Stimulated activated naive CD4-positive, alpha-beta T cell treated with Interleukin-2 at 50 U/mL for 16 hours (primary cell): Measurements from ENCODE around the gene NCKAP5.
"Not testable (repeated sequence)": the region's sequence is repeated elsewhere in the genome, so short reads cannot be mapped to it uniquely, and the experiment has no call there.

Source experiments
- DNase-seq: peaks from one replicate; lab custom pipeline; 2025; lab: John Stamatoyannopoulos, UW

NCKAP5 gene

GRCh38 chr2:132876745-132877391 is 691.4 kb downstream of the NCKAP5 start:
- DNase-seq: no peak

GRCh38 chr2:132875193-132875592 is 693.1 kb downstream of the NCKAP5 start:
- DNase-seq: no peak

- DNase-seq: no peak
These were observed 694.5 kb downstream of the NCKAP5 start for GRCh38 chr2:132873738-132874137.

GRCh38 chr2:132871831-132872230 is 696.4 kb downstream of the NCKAP5 start:
- DNase-seq: no peak

GRCh38 chr2:132863961-132864360 is 704.3 kb downstream of the NCKAP5 start:
- DNase-seq: no peak

GRCh38 chr2:132860220-132860619 is 708.0 kb downstream of the NCKAP5 start:
- no peak for DNase-seq

GRCh38 chr2:132859590-132859989 is 708.7 kb downstream of the NCKAP5 start:
- DNase-seq: no peak

GRCh38 chr2:132857319-132857718 is 710.9 kb downstream of the NCKAP5 start:
- DNase-seq: no peak

GRCh38 chr2:132850688-132851087 is 717.6 kb downstream of the NCKAP5 start:
- DNase-seq: no peak

- no peak for DNase-seq
These were observed 719.1 kb downstream of the NCKAP5 start for GRCh38 chr2:132849118-132849517.

GRCh38 chr2:132845339-132845738 is 722.9 kb downstream of the NCKAP5 start:
- no peak for DNase-seq

- DNase-seq: no peak
These were observed 723.7 kb downstream of the NCKAP5 start for GRCh38 chr2:132844585-132844984.

- no peak for DNase-seq
These were observed 730.5 kb downstream of the NCKAP5 start for GRCh38 chr2:132837769-132838168.

- no peak for DNase-seq
These were observed 737.9 kb downstream of the NCKAP5 start for GRCh38 chr2:132830321-132830827.

GRCh38 chr2:132825601-132826000 is 742.7 kb downstream of the NCKAP5 start:
- DNase-seq: no peak

- DNase-seq: no peak
These were observed 743.5 kb downstream of the NCKAP5 start for GRCh38 chr2:132824716-132825115.

- no peak for DNase-seq
These were observed 752.0 kb downstream of the NCKAP5 start for GRCh38 chr2:132816234-132816633.

- no peak for DNase-seq
These were observed 752.7 kb downstream of the NCKAP5 start for GRCh38 chr2:132815516-132815915.

- DNase-seq: no peak
These were observed 753.6 kb downstream of the NCKAP5 start for GRCh38 chr2:132814651-132815050.

GRCh38 chr2:132813422-132813821 is 754.8 kb downstream of the NCKAP5 start:
- DNase-seq: no peak

GRCh38 chr2:132811148-132811915 is 756.9 kb downstream of the NCKAP5 start:
- DNase-seq: no peak

- DNase-seq: not testable (repeated sequence)
These were observed 758.3 kb downstream of the NCKAP5 start for GRCh38 chr2:132809962-132810361.

GRCh38 chr2:132804051-132804450 is 764.2 kb downstream of the NCKAP5 start:
- no peak for DNase-seq
